Ishikawa (cell line): ENCODE measurements around the gene ZNF423.

Experiments
- CEBPB ChIP-seq: IDR thresholded peaks from 2 replicates; pipeline ENCODE4 v1.6.1; 2012
- CREB1 ChIP-seq: IDR thresholded peaks from 2 replicates; pipeline ENCODE4 v1.6.1; 2012; ENCODE audit warnings: low read depth
- EGR1 ChIP-seq: IDR thresholded peaks from 2 replicates; pipeline ENCODE4 v1.6.1; 2012
- EP300 ChIP-seq: IDR thresholded peaks from 2 replicates; pipeline ENCODE4 v1.6.1; 2012; ENCODE audit warnings: borderline replicate concordance
- FOXM1 ChIP-seq: IDR thresholded peaks from 2 replicates; pipeline ENCODE4 v1.6.1; 2012; ENCODE audit warnings: low read depth, borderline replicate concordance
- MAX ChIP-seq: IDR thresholded peaks from 2 replicates; pipeline ENCODE4 v1.6.1; 2012
- NFIC ChIP-seq: IDR thresholded peaks from 2 replicates; pipeline ENCODE4 v1.6.1; 2012
- RAD21 ChIP-seq: IDR thresholded peaks from 2 replicates; pipeline ENCODE4 v1.6.1; 2012; ENCODE audit warnings: low read depth
- REST ChIP-seq: IDR thresholded peaks from 2 replicates; pipeline ENCODE4 v1.6.1; 2012; ENCODE audit warnings: low read depth, mild to moderate bottlenecking
- TAF1 ChIP-seq: IDR thresholded peaks from 2 replicates; pipeline ENCODE4 v1.6.1; 2012; ENCODE audit warnings: low read depth, mild to moderate bottlenecking
- TCF12 ChIP-seq: IDR thresholded peaks from 2 replicates; pipeline ENCODE4 v1.6.1; 2012; ENCODE audit warnings: low read depth
- TEAD4 ChIP-seq: IDR thresholded peaks from 2 replicates; pipeline ENCODE4 v1.6.1; 2012
- USF1 ChIP-seq: IDR thresholded peaks from 2 replicates; pipeline ENCODE4 v1.6.1; 2012
- YY1 ChIP-seq: IDR thresholded peaks from 2 replicates; pipeline ENCODE4 v1.6.1; 2012; ENCODE audit warnings: low read depth
- ZBTB7A ChIP-seq: IDR thresholded peaks from 2 replicates; pipeline ENCODE4 v1.6.1; 2012; ENCODE audit warnings: low read depth

The ZNF423 gene

GRCh38 chr16:49665482-49666230 is 190.3 kb downstream of the ZNF423 start:
- TF ChIP-seq FOXM1 = no peak
- TF ChIP-seq USF1 = no peak
- TF ChIP-seq TAF1 = no peak
- no peak for TF ChIP-seq REST
- TF ChIP-seq YY1 = no peak
- no peak for TF ChIP-seq MAX
- no peak for TF ChIP-seq TCF12
- TF ChIP-seq TEAD4 = no peak
- no peak for TF ChIP-seq CREB1

GRCh38 chr16:49664221-49665215 is 191.4 kb downstream of the ZNF423 start:
- no peak for TF ChIP-seq NFIC
- TF ChIP-seq YY1 = no peak
- no peak for TF ChIP-seq USF1
- TF ChIP-seq TEAD4 = no peak
- TF ChIP-seq TAF1 = no peak
- no peak for TF ChIP-seq EGR1
- TF ChIP-seq EP300 = no peak
- no peak for TF ChIP-seq FOXM1
- TF ChIP-seq TCF12 = no peak
- no peak for TF ChIP-seq MAX
- no peak for TF ChIP-seq ZBTB7A
- no peak for TF ChIP-seq REST
- TF ChIP-seq RAD21 = no peak
- no peak for TF ChIP-seq CREB1
- no peak for TF ChIP-seq CEBPB

- no peak for TF ChIP-seq REST
- TF ChIP-seq USF1 = no peak
- no peak for TF ChIP-seq YY1
- no peak for TF ChIP-seq EP300
- no peak for TF ChIP-seq MAX
- TF ChIP-seq NFIC = no peak
- TF ChIP-seq TCF12 = no peak
- TF ChIP-seq CREB1 = no peak
- TF ChIP-seq RAD21 = no peak
- TF ChIP-seq TEAD4 = no peak
- no peak for TF ChIP-seq FOXM1
- no peak for TF ChIP-seq TAF1
- TF ChIP-seq EGR1 = no peak
Measured at GRCh38 chr16:49663081-49664065, 192.5 kb downstream of the ZNF423 start.
